Stimulated activated CD8-positive, alpha-beta memory T cell treated with anti-CD3 and anti-CD28 coated beads, Interleukin-4, amount 100 ng/mL, for 1 hour (primary cell): ENCODE measurements around the gene TSR1.

Experiments used
- DNase-seq, 2 donors: peaks; one replicate each; pipeline ENCODE4 v3.0.0-alpha.2; 2020; ENCODE audit warnings: low read depth in 2 of 2, low spot score in 1 of 2

The TSR1 gene

DNA sequence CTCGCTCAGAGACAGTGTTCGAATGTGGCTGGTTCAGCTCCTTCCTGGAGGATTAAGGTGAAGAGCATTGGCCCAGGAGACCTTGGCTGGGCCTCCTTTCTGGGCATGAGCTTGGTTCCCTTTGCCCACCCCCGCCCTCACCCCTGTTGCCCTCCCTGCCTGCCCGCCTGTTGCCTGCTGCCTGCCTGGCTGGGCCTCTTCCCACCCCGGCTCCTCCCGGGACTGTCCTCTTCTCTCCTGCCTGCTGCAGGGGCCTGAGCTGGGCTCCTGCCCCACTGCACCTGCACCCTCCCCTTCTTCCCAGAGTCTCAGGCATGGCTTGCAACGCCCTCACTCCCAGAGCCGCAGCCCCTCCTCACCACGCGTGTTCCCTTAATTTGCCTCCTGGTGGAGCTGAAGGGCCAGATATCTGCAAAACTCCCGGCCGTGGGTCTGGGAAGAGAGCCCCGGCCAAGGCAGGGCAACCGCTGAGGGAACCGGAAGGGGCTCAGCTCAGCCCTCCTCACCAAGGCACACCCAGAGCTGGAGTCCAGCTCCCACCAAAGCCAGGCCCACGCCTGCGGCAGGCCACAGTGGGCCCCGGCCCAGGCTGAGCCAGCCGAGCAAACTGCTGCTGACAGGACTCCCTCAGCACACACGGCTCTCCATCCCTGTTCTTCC is 33.4 kb upstream of the TSR1 start:
- no peak for DNase-seq

DNA sequence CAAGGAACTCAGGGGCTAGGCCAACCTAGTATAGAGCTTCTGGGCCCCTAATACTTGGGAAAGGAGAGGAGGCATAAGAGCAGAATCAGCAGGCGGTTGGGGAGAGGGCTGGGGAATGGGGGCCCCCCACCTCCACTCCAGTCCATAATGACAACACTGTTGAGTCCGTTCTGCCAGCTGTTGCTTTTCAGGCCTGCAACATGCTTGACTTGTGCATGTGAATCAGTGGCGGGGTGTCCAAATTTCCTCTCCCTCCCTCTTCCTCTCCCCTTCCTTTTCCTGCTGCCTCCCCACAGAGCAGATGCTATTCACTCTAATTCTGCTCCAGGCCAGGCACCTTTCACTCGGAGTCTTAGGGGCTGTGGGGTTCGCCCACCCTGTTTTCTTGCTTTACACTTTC is 32.8 kb upstream of the TSR1 start:
- DNase-seq: no peak

DNA sequence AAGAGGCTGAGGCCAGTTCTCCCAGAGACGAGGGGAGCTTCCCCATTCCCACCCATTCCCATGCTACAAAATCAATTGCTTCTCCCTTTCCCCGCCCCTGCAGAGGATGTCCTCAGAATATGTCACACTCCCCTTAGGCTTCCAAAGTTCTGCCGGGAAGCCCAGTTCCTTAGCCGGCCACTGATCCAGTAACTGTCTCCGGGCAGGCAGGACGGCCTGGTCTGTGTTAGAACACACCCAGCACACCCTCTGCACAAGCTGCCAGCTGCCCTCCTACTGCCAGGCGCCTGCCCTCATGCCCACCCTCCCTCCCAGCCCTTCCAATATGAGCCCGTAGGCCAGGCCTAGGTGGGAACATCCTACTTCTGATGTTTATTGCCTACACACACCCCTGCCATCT is 32.1 kb upstream of the TSR1 start:
- no peak for DNase-seq

DNA sequence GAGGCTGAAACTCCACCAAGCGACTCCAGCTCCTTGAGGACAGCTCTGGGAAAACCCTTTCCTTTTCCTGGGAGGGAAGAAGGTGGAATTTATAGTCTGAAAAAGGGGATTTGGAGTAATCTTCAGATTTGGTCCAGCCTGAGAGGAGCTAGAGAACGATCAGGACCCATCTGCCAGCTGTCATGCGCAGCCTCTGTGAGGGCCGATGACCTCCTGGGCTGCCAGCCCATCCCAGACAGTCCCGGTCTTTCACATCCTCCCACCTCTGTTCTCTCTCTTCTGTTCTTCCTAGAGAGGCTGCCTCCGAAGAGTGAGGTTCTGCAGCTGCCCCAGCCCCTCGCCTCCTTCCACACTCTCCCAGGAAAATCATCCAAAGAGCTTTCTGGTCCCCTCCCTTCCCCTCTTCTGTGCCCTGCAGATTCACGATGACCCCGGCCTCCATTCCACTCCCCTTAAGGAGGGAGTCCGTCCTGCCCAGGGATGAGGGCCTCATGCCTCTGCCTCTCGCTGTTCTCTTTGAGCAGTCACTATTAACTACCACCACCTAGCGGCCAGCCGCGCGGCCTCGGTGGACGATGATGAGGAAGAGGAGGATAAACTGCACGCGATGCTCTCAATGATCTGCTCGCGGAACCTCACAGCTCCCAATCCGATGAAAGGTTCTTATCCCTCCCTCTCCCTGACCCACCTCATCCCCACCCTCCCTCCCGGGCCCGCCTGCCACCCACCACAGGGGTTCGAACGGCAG is 30.7 kb upstream of the TSR1 start:
- no peak for DNase-seq

DNA sequence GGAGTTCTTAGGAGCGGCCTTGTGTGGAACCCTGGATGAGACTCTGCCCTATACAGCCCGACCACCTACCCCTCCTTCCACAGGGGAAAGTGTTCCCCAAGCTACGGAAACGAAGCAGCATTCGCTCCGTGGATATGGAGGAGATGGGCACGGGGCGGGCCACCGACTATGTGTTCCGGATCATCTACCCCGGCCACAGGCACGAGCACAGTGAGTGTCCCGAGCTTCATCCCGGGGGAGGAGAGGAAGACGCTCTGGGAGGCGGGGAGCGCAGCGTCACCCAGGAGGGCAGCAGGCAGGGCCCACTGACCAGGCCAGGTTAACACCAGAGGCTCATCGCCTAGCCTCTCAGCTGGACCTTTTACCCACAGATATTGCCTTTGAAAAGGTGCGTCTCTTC is 28.9 kb upstream of the TSR1 start:
- no peak for DNase-seq

DNA sequence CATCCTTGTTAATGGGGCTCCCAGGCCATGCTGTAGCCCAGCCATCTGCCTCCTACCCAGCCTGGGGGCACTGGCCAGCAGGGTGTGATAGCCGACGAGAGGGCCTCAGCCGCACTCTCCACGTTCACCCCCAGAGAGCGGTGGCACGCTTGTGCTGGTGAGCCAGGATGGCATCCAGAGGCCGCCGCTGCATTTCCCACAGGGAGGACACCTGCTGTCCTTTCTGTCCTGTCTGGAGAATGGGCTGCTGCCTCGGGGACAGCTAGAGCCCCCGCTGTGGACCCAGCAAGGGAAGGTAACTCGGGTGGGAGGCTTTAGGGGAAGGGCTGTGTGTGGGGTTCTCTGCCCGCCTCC is 28.5 kb upstream of the TSR1 start:
- DNase-seq: no peak

DNA sequence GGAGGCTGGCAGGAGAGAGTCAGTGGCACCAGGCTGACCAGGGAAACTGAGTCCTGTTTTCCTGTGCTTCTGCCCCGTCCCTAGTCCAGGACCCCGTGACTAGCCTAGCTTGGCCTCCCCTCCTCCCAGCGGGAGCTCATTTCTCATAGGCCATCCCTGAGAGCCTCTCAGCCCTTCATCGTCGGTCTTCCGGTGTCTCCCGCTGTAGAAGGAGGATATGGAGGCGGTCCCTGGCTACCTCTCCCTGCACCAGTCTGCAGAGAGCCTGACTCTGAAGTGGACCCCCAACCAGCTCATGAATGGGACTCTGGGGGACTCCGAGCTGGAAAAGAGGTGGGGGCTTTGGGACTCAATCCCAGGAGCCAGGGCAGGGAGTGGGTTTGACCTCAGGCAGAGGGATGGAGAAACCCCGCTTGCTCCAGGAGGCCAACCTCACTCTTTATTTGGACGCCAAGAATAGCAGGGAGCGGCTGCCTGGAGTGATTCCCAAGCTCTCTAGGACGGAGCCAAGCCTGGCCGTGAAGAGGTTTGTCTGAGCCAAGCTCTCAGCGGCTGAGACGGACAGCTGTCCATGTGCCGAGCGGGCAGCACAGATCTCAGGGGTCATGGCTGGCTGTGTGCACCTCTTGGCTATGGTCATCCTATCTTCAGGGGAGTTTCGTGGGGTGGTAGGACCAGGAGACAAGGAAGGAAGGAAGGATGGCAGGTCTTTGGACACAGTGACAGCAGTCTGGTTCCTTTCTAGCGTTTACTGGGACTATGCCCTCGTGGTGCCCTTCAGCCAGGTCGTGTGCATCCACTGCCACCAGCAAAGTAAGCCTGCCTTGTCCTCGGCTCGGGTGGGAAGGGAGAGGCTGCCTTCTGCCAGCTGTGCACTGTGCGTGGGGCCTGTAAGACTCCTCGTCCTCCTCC is 27.9 kb upstream of the TSR1 start:
- DNase-seq: no peak

DNA sequence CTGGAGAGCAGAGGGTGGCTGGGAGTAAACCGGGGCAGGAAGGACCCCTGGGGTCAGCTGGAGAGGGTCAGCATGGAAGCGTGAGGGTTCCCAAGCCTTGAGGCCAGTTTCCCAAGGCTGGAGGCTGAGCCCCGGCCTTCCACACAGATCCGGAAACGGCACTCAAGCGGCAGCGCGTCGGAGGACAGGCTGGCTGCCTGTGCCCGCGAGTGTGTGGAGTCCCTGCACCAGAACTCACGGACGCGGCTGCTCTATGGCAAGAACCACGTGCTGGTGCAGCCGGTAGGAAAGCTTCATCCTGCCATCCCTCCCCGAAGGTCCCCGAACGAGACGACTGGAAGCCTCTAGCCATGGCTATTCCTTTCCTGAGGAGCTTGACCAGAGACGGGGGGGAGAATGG is 27.1 kb upstream of the TSR1 start:
- no peak for DNase-seq

DNA sequence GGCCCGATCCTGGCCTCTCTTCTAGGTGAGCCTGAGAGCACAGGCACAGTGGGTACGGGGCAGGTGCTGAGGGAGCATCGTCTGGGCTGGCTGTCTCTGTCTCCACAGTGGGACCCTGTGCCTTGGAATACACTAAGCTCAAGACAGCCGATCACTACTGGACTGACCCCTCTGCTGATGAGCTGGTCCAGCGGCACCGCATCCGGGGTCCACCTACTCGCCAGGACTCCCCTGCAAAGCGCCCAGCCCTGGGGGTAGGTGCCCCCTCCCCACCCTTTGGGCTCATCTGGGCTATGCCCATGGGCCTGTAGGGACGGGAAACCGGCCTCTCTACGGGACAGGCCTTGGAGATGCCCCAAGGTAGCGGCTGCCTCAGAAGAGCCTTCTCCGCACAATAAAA is 26.6 kb upstream of the TSR1 start:
- DNase-seq: no peak

DNA sequence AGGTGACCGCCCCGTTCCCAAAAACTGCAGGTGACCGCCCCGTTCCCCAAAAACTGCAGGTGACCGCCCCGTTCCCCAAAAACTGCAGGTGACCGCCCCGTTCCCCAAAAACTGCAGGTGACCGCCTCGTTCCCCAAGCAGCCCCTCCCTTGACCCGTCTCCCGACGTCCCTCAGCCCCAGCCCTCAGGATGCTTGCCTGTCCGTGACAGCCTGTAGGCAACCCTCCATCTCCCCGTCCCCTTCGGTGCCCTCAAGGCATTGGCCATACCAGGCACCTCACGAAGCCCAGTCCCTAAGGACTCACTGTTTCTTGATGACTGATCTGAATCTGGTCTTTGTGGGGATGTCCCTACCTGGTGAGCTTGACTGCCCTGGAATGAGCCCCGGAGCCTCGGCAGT is 26.2 kb upstream of the TSR1 start:
- DNase-seq: no peak

DNA sequence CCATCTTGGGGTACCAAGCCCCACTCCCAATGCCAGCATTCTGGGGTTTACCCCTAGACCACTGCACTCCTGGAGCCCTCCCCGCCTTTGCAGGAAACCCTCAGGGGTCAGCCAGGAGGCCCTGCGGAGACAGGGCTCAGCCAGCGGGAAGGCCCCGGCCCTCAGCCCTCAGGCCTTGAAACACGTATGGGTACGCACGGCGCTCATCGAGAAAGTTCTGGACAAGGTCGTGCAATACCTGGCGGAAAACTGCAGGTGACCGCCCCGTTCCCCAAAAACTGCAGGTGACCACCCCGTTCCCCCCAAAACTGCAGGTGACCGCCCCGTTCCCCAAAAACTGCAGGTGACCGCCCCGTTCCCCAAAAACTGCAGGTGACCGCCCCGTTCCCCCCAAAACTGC is 25.8 kb upstream of the TSR1 start:
- no peak for DNase-seq

DNA sequence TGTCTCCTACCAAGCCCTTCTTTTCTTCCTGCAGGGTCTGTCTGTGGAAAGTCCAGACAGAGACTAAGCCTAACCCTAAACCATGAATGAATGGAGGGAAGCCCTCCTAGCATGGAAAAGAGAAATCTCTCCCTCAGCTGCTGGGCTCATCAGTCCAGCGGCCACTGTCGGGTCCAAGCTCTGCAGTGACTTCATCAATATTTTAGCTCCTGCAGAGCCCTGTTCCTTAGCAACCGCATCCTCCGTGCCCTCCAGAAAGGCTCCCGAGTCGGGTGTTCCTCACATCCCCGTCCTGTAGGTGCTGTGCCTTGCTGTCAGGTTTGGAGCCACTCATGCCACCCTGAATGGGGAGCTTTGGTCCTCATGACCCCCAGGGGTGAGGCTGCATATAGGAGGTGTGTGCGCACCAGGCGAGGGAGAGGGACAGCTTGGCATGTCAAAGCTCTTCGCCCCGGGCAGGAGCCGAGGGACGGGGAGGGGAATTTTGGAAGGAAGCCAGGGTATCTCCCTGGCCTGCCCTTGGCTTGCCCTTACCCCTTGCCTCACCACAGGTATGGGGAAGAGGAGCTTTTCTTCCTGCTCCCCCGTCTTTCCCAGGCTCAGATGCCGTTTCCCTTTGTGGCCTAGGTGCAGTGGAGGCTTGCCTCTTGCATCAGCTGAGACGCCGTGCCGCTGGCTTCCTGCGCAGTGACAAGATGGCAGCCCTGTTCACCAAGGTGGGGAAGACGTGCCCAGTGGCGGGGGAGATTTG is 24.9 kb upstream of the TSR1 start:
- no peak for DNase-seq

DNA sequence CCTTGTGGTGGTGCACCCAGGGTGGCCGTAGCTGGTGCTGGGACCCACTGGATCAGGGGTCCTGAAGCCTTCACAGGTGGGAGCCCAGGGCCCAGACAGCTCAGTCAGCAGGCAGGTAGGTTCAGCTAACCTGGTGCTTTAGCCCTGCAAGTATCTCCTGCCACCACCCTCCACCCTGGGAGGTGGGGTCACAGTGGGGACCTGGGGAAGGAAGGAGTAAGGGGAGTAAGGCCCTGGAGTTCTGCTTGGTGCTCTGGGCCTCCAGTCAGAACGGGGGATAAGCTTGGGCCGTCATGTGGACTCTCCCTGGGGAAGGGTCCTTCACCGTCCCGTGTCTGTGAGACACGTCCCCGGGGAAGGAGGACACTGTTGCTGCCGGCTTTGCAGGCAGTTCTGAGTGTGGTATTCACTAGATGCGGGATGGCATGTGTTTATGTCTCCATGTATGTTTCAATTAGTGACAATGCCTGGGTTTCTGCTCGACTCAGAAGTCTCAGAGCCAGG is 21.7 kb upstream of the TSR1 start:
- no peak for DNase-seq

DNA sequence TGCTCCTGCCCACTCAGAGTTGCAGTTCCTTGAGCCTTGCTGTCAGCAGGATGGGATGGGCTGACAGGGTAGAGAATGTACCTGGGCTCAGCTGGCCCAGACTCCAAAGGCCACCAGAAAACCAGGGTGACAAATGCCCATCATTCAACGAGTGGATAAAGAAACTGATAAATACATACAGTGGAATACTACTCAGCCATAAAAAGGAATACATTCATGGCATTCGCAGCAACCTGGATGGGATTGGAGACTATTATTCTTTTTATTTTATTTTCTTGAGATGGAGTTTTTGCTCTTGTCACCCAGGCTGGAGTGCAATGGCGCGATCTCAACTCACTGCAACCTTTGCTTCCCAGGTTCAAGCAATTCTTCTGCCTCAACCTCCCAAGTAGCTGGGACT is 21.0 kb upstream of the TSR1 start:
- DNase-seq: no peak

DNA sequence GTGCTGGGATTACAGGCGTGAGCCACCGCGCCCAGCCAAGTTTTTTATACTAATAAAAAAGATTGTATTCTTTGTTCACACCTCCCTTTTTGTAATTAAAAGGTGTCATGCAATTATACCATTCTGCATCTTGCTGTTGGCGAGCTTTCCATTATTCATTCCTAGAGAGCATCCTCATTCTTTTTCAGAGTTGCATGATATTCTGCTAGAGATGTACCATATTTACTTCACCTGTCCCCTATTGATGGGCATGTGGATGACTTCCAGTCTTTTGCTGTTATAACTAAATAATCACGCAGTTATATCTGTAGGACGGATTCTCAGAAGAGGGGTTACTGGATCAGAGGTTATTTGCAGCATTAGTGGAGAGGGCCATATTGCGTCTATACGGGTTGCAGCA is 18.1 kb upstream of the TSR1 start:
- no peak for DNase-seq

DNA sequence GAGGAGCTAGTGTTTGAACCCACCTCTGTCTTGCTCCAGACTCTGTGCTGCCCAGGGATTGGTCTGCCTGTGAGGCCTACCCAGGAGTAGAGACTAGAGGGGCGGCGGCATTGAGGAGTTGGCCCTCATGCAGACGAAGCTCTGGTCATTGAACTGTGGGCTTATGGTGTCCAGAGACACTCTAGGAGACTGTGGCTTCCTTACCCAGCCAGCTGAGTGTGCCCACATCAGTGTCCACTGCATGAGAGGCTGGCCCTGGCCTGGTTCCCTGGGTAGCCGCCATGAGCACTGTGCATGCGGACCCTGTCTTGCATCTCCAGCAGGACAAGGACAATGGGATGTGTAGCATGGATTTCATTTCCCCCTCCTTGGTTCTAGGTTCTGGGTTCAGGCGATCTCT is 15.0 kb upstream of the TSR1 start:
- no peak for DNase-seq

DNA sequence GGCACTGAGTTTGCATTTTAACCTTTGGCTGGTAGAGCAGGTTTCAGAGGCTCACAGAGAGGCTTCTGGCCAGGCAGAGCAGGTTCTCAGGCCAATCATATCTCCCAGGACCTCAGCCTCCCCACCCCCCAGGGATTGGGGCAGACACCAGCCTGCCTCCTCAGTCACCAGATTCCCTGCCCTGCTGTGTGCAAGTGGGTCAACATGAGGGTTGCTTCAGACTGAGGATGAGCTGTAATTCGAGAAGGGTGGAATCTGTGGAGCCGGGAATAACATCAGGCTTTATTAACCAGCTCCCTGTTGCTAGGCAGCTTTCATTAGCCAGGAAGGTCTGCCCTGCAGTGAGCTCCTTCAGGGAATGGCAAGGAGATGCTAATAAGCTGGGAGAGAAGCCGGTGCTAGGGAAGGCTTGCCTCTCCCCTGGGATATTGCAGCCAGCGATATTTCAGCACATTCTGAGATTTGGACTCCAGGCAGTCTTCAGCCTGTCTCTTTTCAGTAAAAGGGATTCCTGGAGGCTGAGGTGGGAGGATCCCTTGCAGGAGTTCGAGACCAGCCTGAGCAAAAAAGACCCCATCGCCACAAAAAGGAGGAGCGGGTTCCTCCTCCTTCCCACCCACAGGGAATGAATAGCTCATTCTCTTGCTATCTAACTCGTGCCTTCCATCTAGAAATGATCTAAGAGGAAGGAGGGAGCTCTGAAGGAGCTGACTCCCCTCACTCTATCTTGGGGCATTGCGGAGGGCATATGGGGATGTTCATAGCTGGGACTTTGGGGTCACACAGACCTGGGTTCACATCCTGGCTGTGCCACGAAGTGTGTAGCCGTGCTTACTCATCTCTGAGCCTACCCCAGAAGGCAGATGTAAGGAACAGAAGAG is 11.8 kb upstream of the TSR1 start:
- no peak for DNase-seq

DNA sequence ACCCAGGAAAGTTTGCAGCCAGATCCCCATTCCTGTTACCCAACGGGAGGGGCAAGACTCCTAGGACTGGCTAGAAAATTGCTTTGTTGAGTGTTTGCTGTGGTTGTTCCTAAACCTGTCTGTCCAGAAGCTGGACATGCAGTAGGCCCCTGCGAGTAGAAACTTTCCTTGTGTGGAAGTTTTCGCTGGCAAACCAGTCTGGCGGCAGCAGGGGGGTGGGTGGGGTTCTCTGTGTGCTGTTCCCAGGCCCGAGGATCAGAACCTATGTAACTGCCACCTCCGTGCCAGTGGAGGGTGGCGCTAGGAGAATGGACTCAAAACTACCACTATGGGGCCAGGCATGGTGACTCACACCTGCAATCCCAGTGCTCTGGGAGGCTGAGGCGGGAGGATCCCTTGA is 10.2 kb upstream of the TSR1 start:
- no peak for DNase-seq

DNA sequence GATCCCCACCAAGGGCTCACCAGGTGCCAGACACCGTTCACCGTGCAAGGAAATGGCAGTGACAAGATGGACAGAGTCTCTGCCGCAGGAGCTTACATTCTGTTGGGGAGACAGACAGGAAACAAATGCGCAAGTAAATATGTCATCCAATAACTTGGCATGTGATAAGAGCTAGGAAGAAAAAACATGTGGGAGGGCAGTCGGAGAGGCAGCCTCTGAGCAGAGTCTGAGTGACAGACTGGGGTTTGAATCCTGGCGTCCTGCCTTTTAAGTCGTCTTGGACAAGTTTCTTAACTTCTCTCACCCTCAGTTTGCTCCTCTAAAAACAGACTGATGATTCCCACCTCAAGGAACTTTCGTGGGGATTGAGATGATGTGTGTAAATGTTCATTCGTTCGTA is 8.3 kb upstream of the TSR1 start:
- DNase-seq: no peak

DNA sequence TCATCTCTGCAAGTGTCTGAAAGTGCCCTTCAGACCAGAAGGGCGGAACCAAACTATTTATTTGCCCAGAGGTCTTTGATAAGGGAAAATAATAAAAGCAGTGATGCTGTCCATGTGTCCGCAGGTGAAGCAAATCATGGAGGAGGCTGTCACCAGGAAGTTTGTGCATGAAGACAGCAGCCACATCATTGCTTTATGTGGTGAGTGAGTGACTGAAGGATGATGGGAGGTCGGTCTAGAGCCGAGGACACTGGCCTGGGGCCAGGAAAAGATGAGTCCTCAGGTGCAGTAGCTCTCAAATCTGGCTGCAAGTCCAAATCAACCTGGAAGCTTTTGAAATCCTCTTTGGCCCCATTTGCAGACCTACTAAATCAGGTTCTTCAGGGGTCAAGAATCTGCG is 7.2 kb upstream of the TSR1 start:
- DNase-seq: peak in 1 of 2 donors; percentile 25
